ENCODE measurements around the gene EEF2. TPM values are rescaled to one million over a fixed set of nuclear protein-coding genes. Genes with fewer than 3 reads are reported as not detected.

EEF2 gene
- total RNA-seq, 1 experiment from 2014 or later = 2,701 TPM

DNA sequence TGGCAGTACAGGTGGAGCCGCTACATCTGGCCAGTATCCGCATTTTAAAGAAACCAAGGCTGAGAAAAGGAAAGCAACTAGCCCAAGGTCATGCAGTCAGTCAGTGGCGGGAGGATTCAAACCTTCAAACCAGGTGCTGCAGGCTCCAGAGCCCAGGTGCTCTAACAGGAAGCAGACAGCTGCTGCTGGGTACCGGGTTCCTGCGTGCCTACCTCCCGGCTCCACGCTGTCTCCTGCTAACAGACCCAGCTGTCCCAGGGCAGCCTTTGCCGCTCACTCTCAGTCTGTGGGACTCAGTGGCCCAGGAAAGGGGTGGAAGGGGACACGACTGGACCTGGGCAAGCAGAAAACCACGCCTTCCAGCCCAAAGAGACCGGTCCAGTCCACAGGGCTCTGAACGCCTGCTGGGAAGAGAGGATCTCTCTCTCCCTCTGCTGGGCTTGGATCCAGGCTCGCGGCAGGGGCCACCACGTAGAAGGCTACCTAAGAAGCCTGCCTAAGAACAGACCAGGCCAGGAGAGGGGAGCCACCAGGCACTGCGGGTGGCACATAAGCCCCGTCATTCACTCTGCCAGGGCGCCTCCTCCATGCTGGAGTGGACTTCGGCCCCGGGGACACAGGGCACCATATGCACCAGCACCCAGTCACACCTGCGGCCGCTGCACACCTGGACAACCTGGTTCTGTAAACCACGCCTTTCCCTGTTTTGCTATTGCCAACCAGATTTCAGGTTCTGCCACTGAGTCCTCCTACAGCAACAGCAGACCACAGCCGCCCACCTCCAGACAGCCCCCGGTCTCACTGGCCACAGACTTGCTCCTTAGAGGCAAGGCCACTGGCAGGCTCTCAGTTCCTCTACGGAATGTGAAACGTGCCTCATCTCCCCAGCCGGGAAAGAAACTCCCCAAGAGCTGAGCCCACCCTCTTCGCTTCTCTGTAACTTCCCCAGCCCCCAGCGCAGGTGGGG lies 18.9 kb downstream of the EEF2 start:
- DNase-seq (ENCODE audit: low spot score) = no peak
- Histone ChIP-seq H3K4me3 (ENCODE audit: low read depth, low read length, poor library complexity, severe bottlenecking) (no peak overlapping the region), H3K4me1 (ENCODE audit: insufficient read depth, low read length, poor library complexity, severe bottlenecking) (peaks cover 20% of the 10 kb centered on the region), H3K36me3 (ENCODE audit: insufficient read depth, low read length, poor library complexity, severe bottlenecking) (peaks cover 44% of the 10 kb centered on the region), H3K27ac (ENCODE audit: low read depth, low read length, poor library complexity, severe bottlenecking) (peak overlapping the region; percentile 23), H3K9me3 (ENCODE audit: low read depth, low read length, poor library complexity, severe bottlenecking) (no peaks in the 10 kb centered on the region), H3K27me3 (replicated peaks; ENCODE audit: insufficient read depth, low read depth, low read length, poor library complexity) (no peaks in the 10 kb centered on the region)
- POLR2A ChIA-PET (ENCODE audit: low non-redundant PET) = no interaction called here
- no peak for TF ChIP-seq EZH2 (IDR thresholded peaks at IDR 0.05; ENCODE audit: borderline replicate concordance, low read depth, low read length, poor library complexity, severe bottlenecking)
- TF ChIP-seq, protein P1, sequence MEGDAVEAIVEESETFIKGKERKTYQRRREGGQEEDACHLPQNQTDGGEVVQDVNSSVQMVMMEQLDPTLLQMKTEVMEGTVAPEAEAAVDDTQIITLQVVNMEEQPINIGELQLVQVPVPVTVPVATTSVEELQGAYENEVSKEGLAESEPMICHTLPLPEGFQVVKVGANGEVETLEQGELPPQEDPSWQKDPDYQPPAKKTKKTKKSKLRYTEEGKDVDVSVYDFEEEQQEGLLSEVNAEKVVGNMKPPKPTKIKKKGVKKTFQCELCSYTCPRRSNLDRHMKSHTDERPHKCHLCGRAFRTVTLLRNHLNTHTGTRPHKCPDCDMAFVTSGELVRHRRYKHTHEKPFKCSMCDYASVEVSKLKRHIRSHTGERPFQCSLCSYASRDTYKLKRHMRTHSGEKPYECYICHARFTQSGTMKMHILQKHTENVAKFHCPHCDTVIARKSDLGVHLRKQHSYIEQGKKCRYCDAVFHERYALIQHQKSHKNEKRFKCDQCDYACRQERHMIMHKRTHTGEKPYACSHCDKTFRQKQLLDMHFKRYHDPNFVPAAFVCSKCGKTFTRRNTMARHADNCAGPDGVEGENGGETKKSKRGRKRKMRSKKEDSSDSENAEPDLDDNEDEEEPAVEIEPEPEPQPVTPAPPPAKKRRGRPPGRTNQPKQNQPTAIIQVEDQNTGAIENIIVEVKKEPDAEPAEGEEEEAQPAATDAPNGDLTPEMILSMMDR (conservative IDR thresholded peaks at IDR 0.05; ENCODE audit: low read depth, low read length) = no peak
- no TSS peak for BruUV-seq (replicated peaks)
- intact Hi-C loops (cut with micrococcal nuclease; ENCODE audit: unreplicated experiment) = no loop called here
- CTCF ChIA-PET = no interaction called here

DNA sequence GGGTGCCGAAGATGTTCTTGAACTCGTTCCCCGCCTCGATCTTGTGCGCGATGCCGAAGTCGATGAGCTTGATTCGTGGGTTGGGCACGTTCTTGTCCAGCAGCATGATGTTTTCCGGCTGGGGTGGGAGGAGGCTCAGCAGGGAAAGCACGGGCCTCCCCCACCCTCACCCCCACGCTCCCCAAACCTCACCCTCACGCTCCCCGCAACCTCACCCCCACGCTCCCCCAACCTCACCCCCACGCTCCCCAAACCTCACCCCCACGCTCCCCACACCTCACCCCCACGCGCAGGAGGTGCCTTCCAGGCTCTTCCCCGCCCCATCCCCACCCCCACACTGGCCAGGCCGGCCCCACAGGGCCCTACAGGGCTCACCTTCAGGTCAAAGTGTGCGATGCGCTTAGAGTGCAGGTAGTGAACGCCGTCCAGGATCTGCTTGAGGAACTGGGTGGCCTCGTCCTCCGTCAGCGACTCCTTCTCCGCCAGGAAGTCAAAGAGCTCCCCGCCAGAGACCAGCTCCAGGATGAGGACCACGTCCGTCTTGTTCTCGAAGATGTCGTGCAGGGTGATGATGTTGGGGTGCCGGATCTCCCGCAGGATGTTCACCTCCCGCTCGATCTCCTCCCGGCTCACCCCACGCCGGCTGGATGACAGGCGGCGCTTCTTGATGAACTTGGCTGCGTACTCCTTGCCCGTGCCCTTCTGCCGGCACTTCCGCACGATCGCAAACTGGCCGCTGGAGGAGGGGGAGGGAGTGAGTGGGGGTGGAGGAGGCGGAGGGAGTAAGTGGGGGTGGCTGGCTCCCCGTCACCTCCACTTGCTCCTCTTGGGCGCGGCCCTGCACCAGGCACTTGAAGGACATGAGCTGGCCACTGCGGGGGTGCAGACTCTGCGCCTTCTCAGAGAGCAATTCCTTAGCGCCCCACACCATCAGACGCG lies 20.7 kb downstream of the EEF2 start:
- TF ChIP-seq, protein P1 (conservative IDR thresholded peaks at IDR 0.05; ENCODE audit: low read depth, low read length) = no peak
- TF ChIP-seq EZH2 (IDR thresholded peaks at IDR 0.05; ENCODE audit: borderline replicate concordance, low read depth, low read length, poor library complexity, severe bottlenecking) = no peak
- peaks cover 44% of the 10 kb centered on the region for H3K36me3 ChIP-seq (ENCODE audit: insufficient read depth, low read length, poor library complexity, severe bottlenecking)
- BruUV-seq (replicated peaks) = no TSS peak
- CTCF ChIA-PET = no interaction called here
- H3K4me3 ChIP-seq (ENCODE audit: low read depth, low read length, poor library complexity, severe bottlenecking) = no peak overlapping the region
- H3K4me1 ChIP-seq (ENCODE audit: insufficient read depth, low read length, poor library complexity, severe bottlenecking) = peaks cover 16% of the 10 kb centered on the region
- intact Hi-C loops (cut with micrococcal nuclease; ENCODE audit: unreplicated experiment) = no loop called here
- H3K9me3 ChIP-seq (ENCODE audit: low read depth, low read length, poor library complexity, severe bottlenecking) = no peaks in the 10 kb centered on the region
- no peak for DNase-seq (ENCODE audit: low spot score)
- POLR2A ChIA-PET (ENCODE audit: low non-redundant PET) = no interaction called here
- no peak overlapping the region for H3K27ac ChIP-seq (ENCODE audit: low read depth, low read length, poor library complexity, severe bottlenecking)
- H3K27me3 ChIP-seq (replicated peaks; ENCODE audit: insufficient read depth, low read depth, low read length, poor library complexity) = no peaks in the 10 kb centered on the region

- BruUV-seq (replicated peaks) = no TSS peak
- H3K4me3 ChIP-seq (ENCODE audit: low read depth, low read length, poor library complexity, severe bottlenecking) = no peak overlapping the region
- H3K27me3 ChIP-seq (replicated peaks; ENCODE audit: insufficient read depth, low read depth, low read length, poor library complexity) = no peaks in the 10 kb centered on the region
- H3K4me1 ChIP-seq (ENCODE audit: insufficient read depth, low read length, poor library complexity, severe bottlenecking) = peaks cover 7% of the 10 kb centered on the region
- no peaks in the 10 kb centered on the region for H3K9me3 ChIP-seq (ENCODE audit: low read depth, low read length, poor library complexity, severe bottlenecking)
- no peak for DNase-seq (ENCODE audit: low spot score)
- intact Hi-C loops (cut with micrococcal nuclease; ENCODE audit: unreplicated experiment) = no loop called here
- peaks cover 52% of the 10 kb centered on the region for H3K36me3 ChIP-seq (ENCODE audit: insufficient read depth, low read length, poor library complexity, severe bottlenecking)
- H3K27ac ChIP-seq (ENCODE audit: low read depth, low read length, poor library complexity, severe bottlenecking) = no peak overlapping the region
- POLR2A ChIA-PET (ENCODE audit: low non-redundant PET) = no interaction called here
- TF ChIP-seq, protein P1 (conservative IDR thresholded peaks at IDR 0.05; ENCODE audit: low read depth, low read length) = no peak
- TF ChIP-seq EZH2 (IDR thresholded peaks at IDR 0.05; ENCODE audit: borderline replicate concordance, low read depth, low read length, poor library complexity, severe bottlenecking) = no peak
- CTCF ChIA-PET = no interaction called here
These were observed 21.6 kb downstream of the EEF2 start for GRCh38 chr19:3963458-3964255.

Measured in A673 (cell line).